Activated T-helper 9 cell treated with anti-CD3 and anti-CD28 coated beads, Interleukin-2, amount 50 U/mL, for 16 hours (primary cell): ENCODE results near the gene UNC5C.
"Not testable (repeated sequence)": the region's sequence is repeated elsewhere in the genome, so short reads cannot be mapped to it uniquely, and the experiment has no call there.

Source experiments
- DNase-seq: peaks from one replicate; pipeline ENCODE4 v3.0.0-alpha.2; 2020; ENCODE audit warnings: low read depth

Gene UNC5C

GRCh38 chr4:95214408-95214807 lies 334.4 kb downstream of the UNC5C start:
- no peak for DNase-seq

GRCh38 chr4:95213366-95213765 lies 335.4 kb downstream of the UNC5C start:
- DNase-seq, result no peak

GRCh38 chr4:95212692-95213091 lies 336.1 kb downstream of the UNC5C start:
- DNase-seq, result no peak

- no peak for DNase-seq
These were observed 338.8 kb downstream of the UNC5C start for GRCh38 chr4:95209927-95210326.

GRCh38 chr4:95204873-95205272 lies 343.9 kb downstream of the UNC5C start:
- no peak for DNase-seq

GRCh38 chr4:95204267-95204844 lies 344.4 kb downstream of the UNC5C start:
- DNase-seq, result no peak

GRCh38 chr4:95198961-95199360 lies 349.8 kb downstream of the UNC5C start:
- no peak for DNase-seq

GRCh38 chr4:95197353-95197752 lies 351.4 kb downstream of the UNC5C start:
- no peak for DNase-seq

- DNase-seq, result no peak
These were observed 355.2 kb downstream of the UNC5C start for GRCh38 chr4:95193391-95194224.

- no peak for DNase-seq
These were observed 357.2 kb downstream of the UNC5C start for GRCh38 chr4:95191537-95191936.

- DNase-seq, result no peak
These were observed 357.9 kb downstream of the UNC5C start for GRCh38 chr4:95190751-95191436.

GRCh38 chr4:95188701-95189370 lies 359.9 kb downstream of the UNC5C start:
- DNase-seq, result no peak

- DNase-seq, result no peak
These were observed 362.1 kb downstream of the UNC5C start for GRCh38 chr4:95186666-95187065.

- no peak for DNase-seq
These were observed 364.9 kb downstream of the UNC5C start for GRCh38 chr4:95183656-95184408.

GRCh38 chr4:95181996-95182306 lies 366.8 kb downstream of the UNC5C start:
- no peak for DNase-seq

GRCh38 chr4:95181243-95181995 lies 367.4 kb downstream of the UNC5C start:
- no peak for DNase-seq

- no peak for DNase-seq
These were observed 368.1 kb downstream of the UNC5C start for GRCh38 chr4:95180531-95181242.

GRCh38 chr4:95178938-95179337 lies 369.8 kb downstream of the UNC5C start:
- no peak for DNase-seq

GRCh38 chr4:95171377-95171776 lies 377.4 kb downstream of the UNC5C start:
- DNase-seq, result not testable (repeated sequence)

- DNase-seq, result no peak
These were observed 378.6 kb downstream of the UNC5C start for GRCh38 chr4:95170176-95170575.

GRCh38 chr4:95167805-95168204 lies 381.0 kb downstream of the UNC5C start:
- no peak for DNase-seq
